GM23338 (cell line): ENCODE measurements around the gene HJURP. TPM values are rescaled to one million over a fixed set of nuclear protein-coding genes. Genes with fewer than 3 reads are reported as not detected.

ENCODE experiments used
- ATAC-seq: fragments of 200-7000 bp; cut with Tn5 transposase; 3 replicates; pipeline ENCODE4 v1.9.1; 2020
- DNase-seq: peaks from one replicate; pipeline ENCODE4 v3.0.0-alpha.2; 2015; ENCODE audit warnings: low spot score
- H2AFZ ChIP-seq: fragments of 200-600 bp; sonication (generic); 2 replicates; pipeline ENCODE4 v1.8.0; 2016; ENCODE audit warnings: antibody characterized with exemption, mild to moderate bottlenecking, moderate library complexity
- H3F3A ChIP-seq: fragments of 200-600 bp; sonication (generic); replicated peaks from 2 replicates; pipeline ENCODE4 v1.8.0; 2017; ENCODE audit warnings: antibody characterized with exemption, mixed run types, low read depth
- H3K27ac ChIP-seq: fragments of 200-600 bp; sonication (generic); 2 replicates; pipeline ENCODE4 v1.6.1; 2016; ENCODE audit warnings: low read depth
- H3K27me3 ChIP-seq: fragments of 200-600 bp; sonication (generic); 2 replicates; pipeline ENCODE4 v1.8.0; 2016; ENCODE audit warnings: mild to moderate bottlenecking, mixed run types, moderate library complexity; ENCODE audit not compliant: insufficient read depth
- H3K36me3 ChIP-seq: fragments of 200-600 bp; sonication (generic); 2 replicates; pipeline ENCODE4 v1.8.0; 2016; ENCODE audit warnings: mild to moderate bottlenecking; ENCODE audit not compliant: insufficient read depth
- H3K4me1 ChIP-seq: fragments of 200-600 bp; sonication (generic); 2 replicates; pipeline ENCODE4 v1.8.0; 2016; ENCODE audit warnings: mild to moderate bottlenecking, moderate library complexity; ENCODE audit not compliant: insufficient read depth
- H3K4me2 ChIP-seq: fragments of 200-600 bp; sonication (generic); 2 replicates; pipeline ENCODE4 v1.7.1; 2017; ENCODE audit warnings: mixed run types
- H3K4me3 ChIP-seq: fragments of 200-600 bp; sonication (generic); 2 replicates; pipeline ENCODE4 v1.6.1; 2016; ENCODE audit warnings: mixed run types
- H3K79me2 ChIP-seq: fragments of 200-600 bp; sonication (generic); replicated peaks from 2 replicates; pipeline ENCODE4 v1.8.0; 2017; ENCODE audit warnings: mild to moderate bottlenecking; ENCODE audit not compliant: insufficient read depth
- H3K9me2 ChIP-seq: fragments of 200-600 bp; sonication (generic); 2 replicates; pipeline ENCODE4 v1.8.0; 2017; ENCODE audit not compliant: insufficient read depth
- H4K20me1 ChIP-seq: fragments of 200-600 bp; sonication (generic); replicated peaks from 2 replicates; pipeline ENCODE4 v1.8.0; 2017; ENCODE audit warnings: mild to moderate bottlenecking; ENCODE audit not compliant: insufficient read depth
- H3K27ac Mint-ChIP-seq: 2 replicates; pipeline ENCODE4 v1.8.0; 2020; ENCODE audit warnings: inconsistent platforms, mild to moderate bottlenecking, moderate library complexity, mixed read lengths
- H3K27me3 Mint-ChIP-seq: 3 replicates; pipeline ENCODE4 v1.8.0; 2022; ENCODE audit warnings: low read depth, mild to moderate bottlenecking, moderate library complexity, mixed read lengths, inconsistent platforms; ENCODE audit not compliant: insufficient read depth, poor library complexity
- H3K36me3 Mint-ChIP-seq: 3 replicates; pipeline ENCODE4 v1.8.0; 2021; ENCODE audit warnings: low read depth, mild to moderate bottlenecking, inconsistent platforms, moderate library complexity, mixed read lengths
- H3K4me1 Mint-ChIP-seq: 3 replicates; pipeline ENCODE4 v1.8.0; 2020; ENCODE audit warnings: mild to moderate bottlenecking, inconsistent platforms, mixed read lengths
- H3K4me3 Mint-ChIP-seq: 3 replicates; pipeline ENCODE4 v1.8.0; 2021; ENCODE audit warnings: moderate library complexity, mild to moderate bottlenecking, inconsistent platforms, mixed read lengths
- H3K9me3 Mint-ChIP-seq: 3 replicates; pipeline ENCODE4 v1.8.0; 2020; ENCODE audit warnings: moderate library complexity, mild to moderate bottlenecking, inconsistent platforms, mixed read lengths
- CREB1 ChIP-seq: fragments of 250-450 bp; sonication (Bioruptor Pico); IDR thresholded peaks from 2 replicates; pipeline ENCODE4 v1.5.0; 2020; ENCODE audit warnings: low read depth, mild to moderate bottlenecking, moderate library complexity
- ETS1 ChIP-seq: IDR thresholded peaks from 2 replicates; pipeline ENCODE4 v1.6.1; 2016; ENCODE audit warnings: antibody characterized with exemption
- EZH2 ChIP-seq: fragments of 200-600 bp; sonication (generic); IDR thresholded peaks from one replicate; pipeline ENCODE4 v1.8.0; 2017; ENCODE audit warnings: antibody characterized with exemption, mild to moderate bottlenecking, low read depth; ENCODE audit not compliant: unreplicated experiment
- EZH2phosphoT487 ChIP-seq: fragments of 200-600 bp; sonication (generic); IDR thresholded peaks from one replicate; pipeline ENCODE4 v1.8.1; 2018; ENCODE audit warnings: antibody characterized with exemption; ENCODE audit not compliant: unreplicated experiment
- JUNB ChIP-seq: IDR thresholded peaks from one replicate; pipeline ENCODE4 v1.6.1; 2016; ENCODE audit warnings: antibody characterized with exemption; ENCODE audit not compliant: unreplicated experiment
- NANOG ChIP-seq: IDR thresholded peaks from 2 replicates; pipeline ENCODE4 v1.6.1; 2016; ENCODE audit warnings: antibody characterized with exemption, borderline replicate concordance
- POLR2AphosphoS5 ChIP-seq: IDR thresholded peaks from 2 replicates; pipeline ENCODE4 v1.6.1; 2016; ENCODE audit warnings: antibody characterized with exemption, low read depth
- STAT1 ChIP-seq: IDR thresholded peaks from one replicate; pipeline ENCODE4 v1.6.1; 2016; ENCODE audit warnings: antibody characterized with exemption; ENCODE audit not compliant: unreplicated experiment
- ZNF114 ChIP-seq: fragments of 250-450 bp; sonication (Bioruptor Pico); IDR thresholded peaks from 2 replicates; pipeline ENCODE4 v1.5.0; 2020; ENCODE audit warnings: mild to moderate bottlenecking, moderate library complexity
- ZNF331 ChIP-seq: fragments of 250-450 bp; sonication (Bioruptor Pico); IDR thresholded peaks from 2 replicates; pipeline ENCODE4 v1.5.0; 2020; ENCODE audit warnings: low read depth, mild to moderate bottlenecking, moderate library complexity
- ZNF462 ChIP-seq: fragments of 250-450 bp; sonication (Bioruptor Pico); IDR thresholded peaks from 2 replicates; pipeline ENCODE4 v1.5.0; 2020; ENCODE audit warnings: mild to moderate bottlenecking, moderate library complexity
- polyA plus RNA-seq: library from polyadenylated mRNA; unstranded; fragments of >200 nt; fragmentation: Nextera tagmentation; extraction: Ambion mirVana; gene quantifications from 2 replicates; pipeline ENCODE4 v1.2.1, GENCODE V29; 2016
- total RNA-seq: library from RNA; depleted of rRNA; stranded (reverse); fragments of >200 nt; shearing (Covaris generic); gene quantifications from 2 replicates; pipeline ENCODE4 v1.2.3, GENCODE V29; 2014
- TF ChIP-seq, protein P1 (sequence below), 2 experiments: fragments of 200-600 bp in 1 of 2; sonication (generic) in 1 of 2; conservative IDR thresholded peaks; 2 replicates each; pipeline versions ENCODE4 v1.5.1 to v1.6.1; 2016 to 2017; ENCODE audit warnings: antibody characterized with exemption in 2 of 2, low read depth in 2 of 2, mild to moderate bottlenecking in 2 of 2, moderate library complexity in 1 of 2
- TF ChIP-seq, protein P2 (sequence below): IDR thresholded peaks from one replicate; pipeline ENCODE4 v1.6.1; 2018; ENCODE audit warnings: antibody characterized with exemption; ENCODE audit not compliant: unreplicated experiment

HJURP gene
- total and polyA plus RNA-seq, 2 experiments from 2014 or later, result 42.9 to 49.2 TPM

GRCh38 chr2:233849607-233850271 lies 4.6 kb downstream of the HJURP start:
- Histone ChIP-seq H3K36me3 (peaks cover 77% of the 10 kb centered on the region), H3K4me1 (peaks cover 14% of the 10 kb centered on the region), H3K27me3 (no peaks in the 10 kb centered on the region), H2AFZ (no peak overlapping the region), H3K4me3 (no peak overlapping the region), H3K9me2 (no peaks in the 10 kb centered on the region), H3K4me2 (no peak overlapping the region), H4K20me1 (peaks cover 46% of the 10 kb centered on the region), H3K27ac (no peak overlapping the region), H3K79me2 (peaks cover 86% of the 10 kb centered on the region), H3F3A (no peaks in the 10 kb centered on the region)
- no peak overlapping the region for H3K4me3 Mint-ChIP-seq
- DNase-seq (no peak), ATAC-seq (no peak)
- peaks cover 14% of the 10 kb centered on the region for H3K4me1 Mint-ChIP-seq
- peaks cover 92% of the 10 kb centered on the region for H3K36me3 Mint-ChIP-seq
- peaks cover 15% of the 10 kb centered on the region for H3K27me3 Mint-ChIP-seq
- TF ChIP-seq ZNF331 (CRISPR knock-in tag) (no peak), EZH2phosphoT487 (no peak), EZH2 (no peak), JUNB (no peak), NANOG (no peak), CREB1 (CRISPR knock-in tag) (no peak), ZNF462 (CRISPR knock-in tag) (no peak), ZNF114 (CRISPR knock-in tag) (no peak), STAT1 (no peak), POLR2AphosphoS5 (no peak), ETS1 (no peak)
- TF ChIP-seq, protein P1, sequence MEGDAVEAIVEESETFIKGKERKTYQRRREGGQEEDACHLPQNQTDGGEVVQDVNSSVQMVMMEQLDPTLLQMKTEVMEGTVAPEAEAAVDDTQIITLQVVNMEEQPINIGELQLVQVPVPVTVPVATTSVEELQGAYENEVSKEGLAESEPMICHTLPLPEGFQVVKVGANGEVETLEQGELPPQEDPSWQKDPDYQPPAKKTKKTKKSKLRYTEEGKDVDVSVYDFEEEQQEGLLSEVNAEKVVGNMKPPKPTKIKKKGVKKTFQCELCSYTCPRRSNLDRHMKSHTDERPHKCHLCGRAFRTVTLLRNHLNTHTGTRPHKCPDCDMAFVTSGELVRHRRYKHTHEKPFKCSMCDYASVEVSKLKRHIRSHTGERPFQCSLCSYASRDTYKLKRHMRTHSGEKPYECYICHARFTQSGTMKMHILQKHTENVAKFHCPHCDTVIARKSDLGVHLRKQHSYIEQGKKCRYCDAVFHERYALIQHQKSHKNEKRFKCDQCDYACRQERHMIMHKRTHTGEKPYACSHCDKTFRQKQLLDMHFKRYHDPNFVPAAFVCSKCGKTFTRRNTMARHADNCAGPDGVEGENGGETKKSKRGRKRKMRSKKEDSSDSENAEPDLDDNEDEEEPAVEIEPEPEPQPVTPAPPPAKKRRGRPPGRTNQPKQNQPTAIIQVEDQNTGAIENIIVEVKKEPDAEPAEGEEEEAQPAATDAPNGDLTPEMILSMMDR (conservative IDR thresholded peaks at IDR 0.05; ENCODE audit: low read depth in 2 of 2), result no peak
- TF ChIP-seq, protein P2, sequence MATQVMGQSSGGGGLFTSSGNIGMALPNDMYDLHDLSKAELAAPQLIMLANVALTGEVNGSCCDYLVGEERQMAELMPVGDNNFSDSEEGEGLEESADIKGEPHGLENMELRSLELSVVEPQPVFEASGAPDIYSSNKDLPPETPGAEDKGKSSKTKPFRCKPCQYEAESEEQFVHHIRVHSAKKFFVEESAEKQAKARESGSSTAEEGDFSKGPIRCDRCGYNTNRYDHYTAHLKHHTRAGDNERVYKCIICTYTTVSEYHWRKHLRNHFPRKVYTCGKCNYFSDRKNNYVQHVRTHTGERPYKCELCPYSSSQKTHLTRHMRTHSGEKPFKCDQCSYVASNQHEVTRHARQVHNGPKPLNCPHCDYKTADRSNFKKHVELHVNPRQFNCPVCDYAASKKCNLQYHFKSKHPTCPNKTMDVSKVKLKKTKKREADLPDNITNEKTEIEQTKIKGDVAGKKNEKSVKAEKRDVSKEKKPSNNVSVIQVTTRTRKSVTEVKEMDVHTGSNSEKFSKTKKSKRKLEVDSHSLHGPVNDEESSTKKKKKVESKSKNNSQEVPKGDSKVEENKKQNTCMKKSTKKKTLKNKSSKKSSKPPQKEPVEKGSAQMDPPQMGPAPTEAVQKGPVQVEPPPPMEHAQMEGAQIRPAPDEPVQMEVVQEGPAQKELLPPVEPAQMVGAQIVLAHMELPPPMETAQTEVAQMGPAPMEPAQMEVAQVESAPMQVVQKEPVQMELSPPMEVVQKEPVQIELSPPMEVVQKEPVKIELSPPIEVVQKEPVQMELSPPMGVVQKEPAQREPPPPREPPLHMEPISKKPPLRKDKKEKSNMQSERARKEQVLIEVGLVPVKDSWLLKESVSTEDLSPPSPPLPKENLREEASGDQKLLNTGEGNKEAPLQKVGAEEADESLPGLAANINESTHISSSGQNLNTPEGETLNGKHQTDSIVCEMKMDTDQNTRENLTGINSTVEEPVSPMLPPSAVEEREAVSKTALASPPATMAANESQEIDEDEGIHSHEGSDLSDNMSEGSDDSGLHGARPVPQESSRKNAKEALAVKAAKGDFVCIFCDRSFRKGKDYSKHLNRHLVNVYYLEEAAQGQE, result no peak
- no peaks in the 10 kb centered on the region for H3K9me3 Mint-ChIP-seq
- no peak overlapping the region for H3K27ac Mint-ChIP-seq
